ENCODE results near the gene TTC22.

Gene TTC22

GRCh38 chr1:54800899-54801759 lies at the start of gene TTC22:
Gene TTC22, minus strand, starts transcription at chr1:54801323. Its CDS starts 160 bp downstream, at chr1:54801163.
- DNase-seq = peak; percentile 81

- no peak for DNase-seq
These were observed 49.6 kb upstream of the TTC22 start for GRCh38 chr1:54850737-54851136.

- DNase-seq = no peak
These were observed 49.1 kb upstream of the TTC22 start for GRCh38 chr1:54850069-54850730.

- DNase-seq = no peak
These were observed 48.3 kb upstream of the TTC22 start for GRCh38 chr1:54849219-54850068.

GRCh38 chr1:54848134-54848948 lies 47.2 kb upstream of the TTC22 start:
- DNase-seq = no peak

GRCh38 chr1:54846716-54847284 lies 45.7 kb upstream of the TTC22 start:
- no peak for DNase-seq

- DNase-seq = no peak
These were observed 45.2 kb upstream of the TTC22 start for GRCh38 chr1:54846301-54846700.

- DNase-seq = no peak
These were observed 44.6 kb upstream of the TTC22 start for GRCh38 chr1:54845772-54846171.

- DNase-seq = no peak
These were observed 43.4 kb upstream of the TTC22 start for GRCh38 chr1:54844564-54844963.

- no peak for DNase-seq
These were observed 42.3 kb upstream of the TTC22 start for GRCh38 chr1:54843449-54843848.

- DNase-seq = no peak
These were observed 41.8 kb upstream of the TTC22 start for GRCh38 chr1:54842963-54843362.

GRCh38 chr1:54842206-54842915 lies 41.2 kb upstream of the TTC22 start:
- no peak for DNase-seq

GRCh38 chr1:54839824-54840223 lies 38.7 kb upstream of the TTC22 start:
- no peak for DNase-seq

GRCh38 chr1:54838565-54839180 lies 37.5 kb upstream of the TTC22 start:
- no peak for DNase-seq

GRCh38 chr1:54837002-54837853 lies 36.1 kb upstream of the TTC22 start:
- no peak for DNase-seq

- no peak for DNase-seq
These were observed 35.5 kb upstream of the TTC22 start for GRCh38 chr1:54836594-54836993.

GRCh38 chr1:54835970-54836369 lies 34.8 kb upstream of the TTC22 start:
- DNase-seq = no peak

GRCh38 chr1:54835131-54835898 lies 34.2 kb upstream of the TTC22 start:
- DNase-seq = no peak

- DNase-seq = no peak
These were observed 33.0 kb upstream of the TTC22 start for GRCh38 chr1:54834007-54834541.

Measured in stimulated activated CD4-positive, alpha-beta T cell treated with anti-CD3 and anti-CD28 coated beads, Interleukin-15, amount 100 ng/mL, for 24 hours (primary cell).